AG04450 (cell line): Measurements from ENCODE around the gene PSMA2. TPM values are rescaled to one million over a fixed set of nuclear protein-coding genes. Genes with fewer than 3 reads are reported as not detected.

Source experiments
- CTCF ChIA-PET: fragments of 300-600, 350-600 bp; formaldehyde crosslinking; extraction: SDS; loops from one replicate; lab custom pipeline; 2022; ENCODE audit warnings: antibody characterized with exemption, inconsistent platforms; lab: Charles Lee
- POLR2A ChIA-PET: fragments of 350-600 bp; formaldehyde crosslinking; extraction: SDS; loops from one replicate; lab custom pipeline; 2021; ENCODE audit warnings: antibody characterized with exemption, inconsistent platforms; lab: Yijun Ruan, JAX
- DNase-seq: peaks from one replicate; pipeline ENCODE4 v3.0.0-alpha.2; 2011; ENCODE audit warnings: low read depth, low spot score
- H3K27ac ChIP-seq: one replicate; pipeline ENCODE4 v1.5.1; 2012; ENCODE audit warnings: low read depth, low read length, control low read depth
- H3K27me3 ChIP-seq: one replicate; pipeline ENCODE4 v1.6.0; 2012; ENCODE audit warnings: low read length; ENCODE audit not compliant: control insufficient read depth, insufficient read depth
- H3K4me3 ChIP-seq: 2 replicates; pipeline ENCODE4 v1.5.1; 2011; ENCODE audit warnings: mild to moderate bottlenecking, low read depth, low read length, control low read depth
- H3K9me3 ChIP-seq: 2 replicates; pipeline ENCODE4 v1.5.1; 2012; ENCODE audit warnings: low read length; ENCODE audit not compliant: control insufficient read depth, insufficient read depth
- polyA plus RNA-seq: library from polyadenylated mRNA; depleted of rRNA; stranded (reverse); fragments of >200 nt; gene quantifications from 2 replicates; pipeline ENCODE4 v1.2.3, GENCODE V29; 2011
- TF ChIP-seq, protein P1 (sequence below): IDR thresholded peaks from 2 replicates; pipeline ENCODE4 v1.5.1; 2011; ENCODE audit warnings: low read depth, low read length, control low read depth, inconsistent platforms

The PSMA2 gene
- polyA plus RNA-seq, 1 experiment = 233 TPM

DNA sequence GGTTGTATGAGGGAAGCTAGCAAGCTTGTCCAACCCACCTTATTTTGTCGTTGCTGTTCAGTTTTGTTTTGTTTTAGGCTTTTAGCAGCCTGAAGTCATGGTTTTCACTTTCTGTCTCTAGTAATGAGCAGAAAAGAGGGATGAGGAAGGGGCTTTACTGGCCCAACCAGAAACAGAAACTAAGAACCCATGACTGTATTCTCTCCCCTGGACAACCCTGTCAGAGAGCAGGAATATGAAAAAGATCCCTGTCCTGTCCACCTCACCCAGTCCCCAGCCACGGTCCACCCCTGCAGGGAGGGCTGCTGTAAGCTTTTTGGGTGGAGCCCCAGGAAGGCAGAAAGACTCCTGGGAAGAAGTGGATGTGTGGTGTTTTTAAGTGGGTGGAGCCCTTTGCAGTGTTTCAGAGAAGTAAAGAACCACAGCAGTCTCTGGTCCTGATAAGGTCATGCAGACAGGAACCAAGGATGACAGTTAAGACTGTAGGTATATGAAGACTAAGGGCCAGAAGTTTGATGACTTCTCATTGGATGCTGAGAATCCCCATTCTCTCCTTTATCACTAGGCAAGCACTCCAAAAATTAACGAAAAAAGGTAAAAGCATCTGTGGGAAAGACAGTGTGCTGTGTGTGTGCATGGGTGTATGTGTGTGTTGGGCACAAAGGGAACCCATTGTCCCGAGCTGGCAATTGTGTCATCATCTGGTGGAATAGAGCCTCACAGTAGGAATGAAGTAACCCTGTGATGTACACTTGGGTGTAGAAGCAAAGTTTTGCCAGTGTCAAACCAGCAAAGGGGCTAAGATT is 14.1 kb upstream of the PSMA2 start:
- H3K27me3 ChIP-seq = no peaks in the 10 kb centered on the region
- H3K4me3 ChIP-seq = no peak overlapping the region; the same call in 1 of the 2 replicates
- H3K27ac ChIP-seq = no peak overlapping the region
- DNase-seq = no peak
- ChIA-PET POLR2A (no interaction called here), CTCF (interaction anchor here (1.0 to 5.7 kb wide), 3 partner anchors 162 to 509 kb away, joined by 4 to 85 read pairs (median 9); no protein-coding TSS in a partner anchor)
- TF ChIP-seq, protein P1, sequence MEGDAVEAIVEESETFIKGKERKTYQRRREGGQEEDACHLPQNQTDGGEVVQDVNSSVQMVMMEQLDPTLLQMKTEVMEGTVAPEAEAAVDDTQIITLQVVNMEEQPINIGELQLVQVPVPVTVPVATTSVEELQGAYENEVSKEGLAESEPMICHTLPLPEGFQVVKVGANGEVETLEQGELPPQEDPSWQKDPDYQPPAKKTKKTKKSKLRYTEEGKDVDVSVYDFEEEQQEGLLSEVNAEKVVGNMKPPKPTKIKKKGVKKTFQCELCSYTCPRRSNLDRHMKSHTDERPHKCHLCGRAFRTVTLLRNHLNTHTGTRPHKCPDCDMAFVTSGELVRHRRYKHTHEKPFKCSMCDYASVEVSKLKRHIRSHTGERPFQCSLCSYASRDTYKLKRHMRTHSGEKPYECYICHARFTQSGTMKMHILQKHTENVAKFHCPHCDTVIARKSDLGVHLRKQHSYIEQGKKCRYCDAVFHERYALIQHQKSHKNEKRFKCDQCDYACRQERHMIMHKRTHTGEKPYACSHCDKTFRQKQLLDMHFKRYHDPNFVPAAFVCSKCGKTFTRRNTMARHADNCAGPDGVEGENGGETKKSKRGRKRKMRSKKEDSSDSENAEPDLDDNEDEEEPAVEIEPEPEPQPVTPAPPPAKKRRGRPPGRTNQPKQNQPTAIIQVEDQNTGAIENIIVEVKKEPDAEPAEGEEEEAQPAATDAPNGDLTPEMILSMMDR = no peak
- no peaks in the 10 kb centered on the region for H3K9me3 ChIP-seq

DNA sequence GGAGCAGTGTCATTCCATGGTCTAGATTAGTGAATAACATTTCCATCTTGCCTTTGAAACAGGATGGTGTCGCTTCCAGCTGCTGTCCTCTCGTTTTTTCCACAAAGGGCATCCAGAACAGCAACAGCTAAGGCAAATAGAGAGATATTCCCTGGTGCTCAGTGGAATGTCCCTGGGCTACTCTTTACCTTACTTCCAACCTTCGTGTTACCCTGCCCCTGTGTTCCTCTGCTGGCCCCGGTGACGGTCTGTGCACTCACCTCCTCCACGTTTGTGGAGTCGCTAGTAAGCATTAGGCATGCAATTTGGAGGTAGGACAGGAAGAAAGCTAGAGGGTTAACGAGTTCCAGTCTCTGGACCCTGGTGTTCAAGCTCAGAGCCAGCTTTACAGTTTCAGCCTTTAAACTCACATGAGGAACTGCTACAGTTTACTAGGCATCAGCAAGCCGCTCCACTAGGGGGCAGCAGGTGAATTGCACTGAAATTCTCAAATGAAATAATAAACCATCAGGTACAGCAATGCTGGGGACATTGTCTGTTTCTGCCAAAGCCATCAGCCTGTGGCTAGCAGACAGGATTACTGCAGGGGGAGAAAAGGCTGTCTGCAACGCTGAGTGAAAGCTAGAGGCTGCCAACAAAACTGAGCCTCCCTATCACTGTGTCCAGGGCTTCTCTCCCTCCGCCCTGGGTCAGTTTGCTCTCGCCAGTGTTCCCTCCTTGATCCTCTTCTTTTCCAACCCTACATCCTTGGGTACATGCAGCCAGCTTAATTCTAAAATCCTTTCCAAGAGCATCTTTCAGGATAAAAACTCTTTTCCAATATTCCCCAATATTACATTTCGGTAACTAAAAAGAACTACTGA is 9.2 kb upstream of the PSMA2 start:
- Histone ChIP-seq H3K9me3 (no peaks in the 10 kb centered on the region), H3K27me3 (no peaks in the 10 kb centered on the region), H3K4me3 (no peak overlapping the region), H3K27ac (no peak overlapping the region)
- TF ChIP-seq, protein P1 = peak; percentile 95
- CTCF ChIA-PET = interaction anchor here (0.6 to 5.7 kb wide), 66 partner anchors 8 to 1000 kb away, joined by 3 to 85 read pairs (median 4); partner anchors contain the start of genes C7orf25, MRPL32, PSMA2 and STK17A
- POLR2A ChIA-PET = interaction anchor here (0.7 kb wide), 1 partner anchor 9 kb away, joined by 3 read pairs; the partner anchor contains the start of genes MRPL32 and PSMA2
- DNase-seq = peak; percentile 41

DNA sequence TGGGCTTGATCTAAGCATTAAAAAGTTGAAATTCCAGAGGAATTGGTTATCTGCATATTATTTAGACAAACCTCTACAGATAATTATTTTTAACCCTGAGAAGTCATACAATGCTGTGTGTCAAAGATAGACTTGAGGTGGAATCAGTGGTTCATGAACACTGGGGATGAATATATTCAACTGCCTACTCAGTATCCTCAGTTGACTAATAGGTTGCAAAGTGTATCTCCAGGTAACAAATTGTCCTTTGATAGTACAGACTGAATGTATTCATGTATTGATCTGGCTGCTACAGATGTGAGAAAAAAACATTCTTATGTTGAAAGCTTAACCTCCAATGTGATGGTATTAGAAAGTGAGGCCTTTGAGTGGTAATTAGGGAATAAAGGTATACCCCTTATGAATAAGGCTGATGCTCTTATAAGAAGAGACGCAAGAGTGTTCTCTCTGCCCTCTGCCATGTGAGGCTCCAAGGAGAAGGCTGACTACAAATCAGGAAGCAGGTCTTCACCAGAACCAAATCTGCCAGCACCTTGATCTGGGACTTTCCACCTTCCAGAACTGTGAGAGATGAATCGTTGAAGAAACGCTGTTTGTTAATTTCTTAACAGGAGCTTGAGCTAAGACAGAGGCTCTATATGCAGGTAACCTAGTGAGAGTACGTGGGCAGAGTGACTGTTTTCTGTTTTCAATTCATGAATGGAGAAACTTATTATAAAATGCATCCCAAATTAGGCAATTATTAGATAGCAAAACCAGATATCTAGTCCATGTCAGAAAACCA is 7.7 kb upstream of the PSMA2 start:
- CTCF ChIA-PET = interaction anchor here (1.3 to 4.2 kb wide), 5 partner anchors 10 to 516 kb away, joined by 3 to 41 read pairs (median 8); no protein-coding TSS in a partner anchor
- POLR2A ChIA-PET = no interaction called here
- H3K27ac ChIP-seq = no peak overlapping the region

DNA sequence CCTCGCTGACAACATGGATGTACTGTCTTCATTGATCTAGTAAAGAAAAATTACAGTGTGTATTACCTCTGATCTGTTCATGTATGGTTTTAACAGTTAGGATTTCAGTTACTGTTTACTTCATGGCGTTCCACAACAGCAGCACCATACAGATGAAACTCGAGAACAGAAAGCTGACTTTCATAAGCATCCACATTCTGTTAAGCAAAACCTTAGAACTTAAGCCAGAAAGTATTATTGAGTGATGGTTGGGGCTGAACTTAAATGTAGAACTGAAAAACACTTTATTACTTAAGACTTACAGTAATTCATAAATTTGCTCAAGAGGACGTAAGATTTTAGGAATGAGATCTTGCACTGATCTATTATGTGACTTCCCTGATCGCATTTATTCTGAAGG is 3.9 kb upstream of the PSMA2 start:
- Histone ChIP-seq H3K9me3 (no peaks in the 10 kb centered on the region), H3K27me3 (no peaks in the 10 kb centered on the region), H3K4me3 (no peak overlapping the region), H3K27ac (no peak overlapping the region)
- TF ChIP-seq, protein P1 = no peak
- no peak for DNase-seq
- ChIA-PET POLR2A (no interaction called here), CTCF (interaction anchor here (1.1 to 2.0 kb wide), 7 partner anchors 16 to 995 kb away, joined by 3 to 10 read pairs (median 5); no protein-coding TSS in a partner anchor)

More for the DNA sequence above, 7.7 kb upstream of the PSMA2 start:
- H3K4me3 ChIP-seq = no peak overlapping the region
- no peak for DNase-seq
- no peaks in the 10 kb centered on the region for H3K27me3 ChIP-seq
- no peaks in the 10 kb centered on the region for H3K9me3 ChIP-seq
- TF ChIP-seq, protein P1 = no peak
